NOMO-1 (cell line): Measurements from ENCODE around the gene FGGY.
"Not testable (repeated sequence)": the region's sequence is repeated elsewhere in the genome, so short reads cannot be mapped to it uniquely, and the experiment has no call there.

Source experiments
- DNase-seq, 2 experiments: peaks; one replicate each; lab custom pipeline; 2025; ENCODE audit not compliant: unreplicated experiment in 2 of 2; lab: John Stamatoyannopoulos, UW

The FGGY gene

DNA sequence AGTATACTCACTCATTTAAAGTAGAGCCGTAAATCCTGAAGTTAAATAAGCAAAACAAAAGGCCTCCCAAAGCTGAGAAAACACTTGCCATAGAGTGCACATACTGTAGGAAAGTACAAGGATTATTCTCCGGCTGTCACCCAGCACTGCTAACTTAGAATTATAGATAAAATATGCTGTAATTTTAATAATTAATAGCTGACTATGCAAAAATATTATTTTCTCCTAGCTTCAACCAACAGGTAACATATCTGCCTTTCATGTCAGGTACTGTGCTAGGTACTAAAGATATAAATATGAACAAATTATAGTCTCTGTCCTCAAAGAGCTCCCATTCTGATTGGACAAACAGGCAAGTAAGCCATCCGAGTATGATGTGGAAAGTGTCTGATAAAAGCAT lies 233.2 kb downstream of the FGGY start:
- no peak for DNase-seq

DNA sequence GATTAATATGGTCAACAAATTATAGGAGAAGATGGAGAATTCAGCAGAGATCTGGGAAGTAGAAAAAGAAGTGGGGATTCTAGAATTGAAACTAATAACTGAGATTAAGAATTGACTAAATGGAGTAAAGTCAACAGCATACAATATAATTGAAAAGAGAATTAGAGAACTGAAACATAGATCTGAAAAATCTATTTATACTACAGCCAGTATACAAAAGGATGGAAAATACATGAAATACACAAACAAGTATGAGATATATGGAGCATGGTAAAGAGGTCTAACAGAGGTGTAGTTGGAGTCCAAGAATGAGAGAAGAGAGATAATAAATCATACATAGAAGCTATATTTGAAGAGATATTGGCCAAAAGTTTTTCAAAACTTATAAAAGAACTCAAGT lies 235.2 kb downstream of the FGGY start:
- DNase-seq, result no peak

DNA sequence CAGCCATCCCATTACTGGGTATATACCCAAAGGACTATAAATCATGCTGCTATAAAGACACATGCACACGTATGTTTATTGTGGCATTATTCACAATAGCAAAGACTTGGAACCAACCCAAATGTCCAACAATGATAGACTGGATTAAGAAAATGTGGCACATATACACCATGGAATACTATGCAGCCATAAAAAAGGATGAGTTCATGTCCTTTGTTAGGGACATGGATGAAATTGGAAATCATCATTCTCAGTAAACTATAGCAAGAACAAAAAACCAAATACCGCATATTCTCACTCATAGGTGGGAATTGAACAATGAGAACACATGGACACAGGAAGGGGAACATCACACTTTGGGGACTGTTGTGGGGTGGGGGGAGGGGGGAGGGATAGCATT lies 241.6 kb downstream of the FGGY start:
- not testable (repeated sequence) for DNase-seq

DNA sequence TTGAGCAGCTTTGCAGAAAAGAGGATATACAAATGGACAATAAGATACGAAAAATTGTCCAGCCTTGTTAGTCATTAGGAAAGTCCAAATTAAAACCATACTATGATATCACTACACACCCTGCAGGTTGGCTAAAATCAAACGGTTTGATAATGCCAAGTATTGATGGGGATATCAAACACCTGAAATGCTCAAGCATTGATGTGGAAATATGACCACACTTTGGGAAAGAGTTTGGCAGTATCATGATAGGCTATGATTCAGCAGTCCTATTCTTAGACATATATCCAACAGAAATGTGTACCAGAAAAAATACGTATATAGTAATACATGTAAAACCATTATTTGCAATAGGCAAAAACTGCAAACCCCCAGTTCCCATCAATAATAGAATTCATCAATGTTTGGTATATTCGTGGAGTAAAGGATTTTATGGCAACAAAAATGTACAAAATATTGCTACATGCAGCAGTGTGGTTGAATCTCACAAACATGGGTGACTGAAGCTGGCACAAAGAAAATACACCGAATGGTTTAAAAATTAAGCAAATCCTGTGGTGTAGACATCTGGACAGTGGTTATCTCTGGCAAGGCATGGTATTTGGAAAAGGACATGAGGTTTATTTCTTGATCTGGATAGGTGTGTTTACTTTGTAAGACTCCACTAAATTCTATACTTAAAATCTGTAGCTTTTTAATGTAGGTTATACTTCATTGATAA lies 243.2 kb downstream of the FGGY start:
- no peak for DNase-seq

DNA sequence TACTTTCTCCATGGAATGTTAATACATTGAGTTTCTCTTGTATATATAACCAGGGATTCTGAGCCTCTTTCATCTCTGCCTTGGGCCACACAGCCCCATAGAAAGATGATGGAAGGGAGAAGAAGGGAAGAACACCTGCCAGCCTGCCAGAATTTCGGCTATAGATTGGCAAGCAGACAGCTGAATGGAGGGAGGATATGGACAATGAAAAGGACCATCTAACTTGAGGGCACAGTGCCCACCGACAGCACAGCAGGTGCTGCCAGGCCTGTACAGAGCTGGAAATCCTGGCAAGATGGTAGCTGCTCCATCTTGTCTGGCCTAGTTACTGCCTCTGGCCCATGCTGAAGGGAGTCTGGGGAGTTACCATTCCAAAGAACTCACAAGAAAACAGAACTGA lies 244.3 kb downstream of the FGGY start:
- DNase-seq, result no peak

- no peak for DNase-seq
Measured at GRCh38 chr1:59541891-59542290, 245.0 kb downstream of the FGGY start.

- DNase-seq, result no peak
Measured at GRCh38 chr1:59543211-59543668, 246.3 kb downstream of the FGGY start.

- no peak for DNase-seq
Measured at GRCh38 chr1:59544615-59545293, 247.9 kb downstream of the FGGY start.

DNA sequence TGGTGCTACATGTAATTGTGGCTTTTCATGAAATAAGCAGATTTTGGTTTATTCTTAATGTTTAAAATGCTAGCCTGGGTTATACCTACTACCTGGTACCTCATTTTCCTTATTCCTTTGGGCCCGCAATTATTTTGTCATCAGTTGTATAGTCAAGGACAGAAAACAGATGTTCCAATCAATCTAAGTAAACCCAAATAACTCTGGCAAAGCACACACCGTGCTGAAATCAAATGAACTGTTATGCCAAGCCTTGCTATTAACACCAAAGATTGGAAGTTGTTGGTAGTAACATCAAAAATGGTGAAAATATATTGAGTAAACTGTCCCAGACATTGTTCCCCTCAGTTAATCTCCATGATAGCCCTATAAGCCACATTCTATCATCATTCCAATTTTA lies 248.9 kb downstream of the FGGY start:
- DNase-seq, result no peak

DNA sequence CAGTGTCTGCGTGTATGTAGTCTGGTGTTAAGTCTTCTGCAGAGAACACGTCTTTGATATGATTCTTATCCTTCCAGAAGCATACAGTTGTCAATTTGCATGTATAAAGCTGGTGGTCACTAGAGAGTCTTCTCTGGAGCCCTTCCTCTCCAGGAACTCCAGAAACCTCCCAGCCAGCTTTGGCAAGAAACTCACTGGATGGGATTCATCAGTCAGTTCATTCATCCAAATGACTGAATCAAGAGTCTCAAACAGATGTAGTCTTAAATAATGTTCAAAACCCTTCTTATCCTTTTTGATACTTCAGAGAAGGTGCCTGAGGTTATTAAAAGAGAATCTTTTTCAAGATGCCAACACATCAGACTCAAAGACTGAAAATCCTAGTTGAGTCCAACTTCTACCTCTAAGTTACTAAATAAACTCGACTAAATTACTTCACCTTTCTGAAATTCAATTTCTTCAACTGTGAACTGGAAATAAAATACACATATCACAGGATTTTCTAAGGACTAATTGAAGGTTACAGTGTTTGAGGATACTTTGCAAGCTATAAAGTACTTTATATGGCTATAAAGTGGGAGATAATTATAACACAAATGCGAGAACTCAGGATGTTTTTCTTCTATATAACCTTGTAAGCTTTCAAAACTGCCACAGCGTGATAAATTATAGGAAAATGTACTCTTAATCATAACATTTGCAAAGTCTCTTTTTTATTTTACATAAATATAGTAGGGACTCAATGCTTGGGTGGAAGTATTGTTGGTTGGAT lies 252.4 kb downstream of the FGGY start:
- DNase-seq, result no peak

GRCh38 chr1:59549903-59550302 lies 253.0 kb downstream of the FGGY start:
- peak; percentile 60 to 75 for DNase-seq

GRCh38 chr1:59552007-59552406 lies 255.1 kb downstream of the FGGY start:
- DNase-seq, result no peak

GRCh38 chr1:59553371-59553770 lies 256.5 kb downstream of the FGGY start:
- no peak for DNase-seq

DNA sequence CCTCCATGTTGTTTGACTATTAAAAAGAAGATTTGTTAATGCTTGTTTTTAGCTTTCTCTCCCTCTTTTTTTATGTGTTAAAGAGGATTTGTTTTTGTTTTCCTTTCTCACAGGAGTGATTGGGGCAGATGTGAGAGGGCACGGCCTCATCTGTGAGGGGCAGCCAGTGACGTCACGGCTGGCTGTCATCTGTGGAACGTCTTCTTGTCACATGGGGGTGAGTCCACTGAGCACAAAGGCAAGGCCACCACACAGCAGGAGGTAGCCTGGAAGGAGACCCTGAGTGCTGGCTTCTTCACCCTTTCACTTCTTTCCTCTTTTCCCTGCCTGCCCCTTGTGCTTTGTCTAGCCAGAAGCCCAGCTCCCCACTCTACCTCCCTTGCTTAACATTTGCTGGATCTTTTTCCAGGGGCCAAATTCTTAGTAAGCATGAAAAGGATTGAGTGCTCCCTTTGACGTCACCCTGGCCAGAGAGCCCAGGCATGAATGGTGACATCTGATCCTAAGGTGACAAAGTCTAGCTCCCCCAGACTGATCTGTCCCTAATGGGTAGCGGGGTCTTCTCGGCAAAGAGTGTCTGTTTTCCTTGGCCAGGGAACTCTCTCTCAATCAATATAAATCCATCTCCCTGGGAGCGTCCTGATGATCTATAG lies 257.2 kb downstream of the FGGY start:
- DNase-seq, result no peak

- no peak for DNase-seq
Measured at GRCh38 chr1:59554752-59555151, 257.9 kb downstream of the FGGY start.

- no peak for DNase-seq
Measured at GRCh38 chr1:59556398-59556797, 259.5 kb downstream of the FGGY start.

DNA sequence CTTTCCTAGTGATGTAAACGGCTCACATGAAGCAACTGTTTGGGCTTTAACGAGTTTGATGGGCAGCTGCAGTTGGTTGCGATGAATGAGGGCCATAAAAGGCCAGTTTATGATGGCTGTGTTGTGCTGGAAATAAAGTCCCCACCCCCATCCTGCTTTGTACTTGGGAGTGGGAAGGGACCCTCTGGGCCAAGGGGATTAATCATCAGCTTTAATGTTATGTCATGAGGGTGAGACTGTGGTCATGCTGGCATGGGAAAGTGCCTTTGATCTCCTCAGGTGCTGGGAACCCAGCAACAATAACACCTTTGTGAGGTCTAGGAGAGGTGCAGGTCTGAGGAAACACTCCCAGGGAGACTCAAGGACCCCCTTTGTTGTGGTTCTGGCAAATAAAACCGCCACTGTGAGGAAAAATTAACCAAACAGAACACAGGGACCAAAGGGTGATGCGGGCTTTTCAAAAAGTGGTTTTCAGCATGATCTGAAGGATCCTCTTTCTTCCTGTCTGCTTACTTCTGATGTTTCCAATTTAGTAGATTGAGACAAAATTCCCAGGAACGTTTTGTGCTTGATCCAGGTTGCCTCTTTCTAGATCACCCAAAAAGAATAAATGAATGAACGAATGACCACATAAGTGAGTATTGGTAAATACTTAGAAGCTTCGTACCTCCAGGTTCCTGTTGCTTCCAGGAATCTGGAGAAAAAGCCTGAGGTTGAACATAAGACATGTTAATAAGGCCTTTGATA lies 260.1 kb downstream of the FGGY start:
- DNase-seq, result no peak

DNA sequence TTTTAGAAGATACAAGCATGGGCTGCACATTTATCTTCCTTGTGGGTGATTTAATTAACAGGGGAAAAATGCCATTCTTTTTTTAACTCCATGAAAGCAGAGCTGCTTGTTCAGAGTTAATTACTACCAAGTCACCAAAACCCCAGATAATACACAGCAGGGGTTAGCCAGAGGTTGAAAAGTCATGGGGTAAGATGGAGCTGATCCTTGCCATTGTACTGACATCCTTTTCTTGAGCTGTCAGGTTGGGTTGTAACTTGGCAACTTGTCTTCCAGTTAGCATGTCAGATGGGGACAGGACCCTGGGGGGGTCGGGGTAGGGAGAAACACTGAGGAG lies 260.6 kb downstream of the FGGY start:
- no peak for DNase-seq

DNA sequence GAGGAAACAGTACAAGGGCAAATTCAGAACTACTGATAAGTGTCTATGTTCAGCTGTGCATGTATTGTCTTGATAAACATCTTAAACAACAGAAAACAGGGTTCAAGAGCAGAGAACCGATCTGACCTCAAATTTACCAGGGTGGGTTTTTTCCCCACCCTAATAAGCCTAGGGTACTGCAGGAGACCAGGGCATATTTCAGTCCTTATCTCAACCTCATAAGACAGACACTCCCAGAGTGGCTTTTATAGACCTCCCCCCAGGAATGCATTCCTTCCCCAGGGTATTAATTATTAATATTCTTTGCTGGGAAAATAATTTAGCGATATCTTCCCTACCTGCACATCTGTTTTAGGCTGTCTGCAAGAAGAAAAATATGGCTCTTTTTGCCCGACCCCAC lies 261.7 kb downstream of the FGGY start:
- not testable (repeated sequence) for DNase-seq

GRCh38 chr1:59560807-59561450 lies 264.0 kb downstream of the FGGY start:
- no peak for DNase-seq
